22Rv1 (cell line): ENCODE results near the gene MYH14.

ENCODE experiments used
- H3K27ac ChIP-seq: fragments of 450-650 bp; 2 replicates; pipeline ENCODE4 v1.5.1; 2017
- CTCF ChIP-seq: fragments of 450-650 bp; IDR thresholded peaks from 2 replicates; pipeline ENCODE4 v1.5.1; 2017; ENCODE audit warnings: mild to moderate bottlenecking
- ZFX ChIP-seq: fragments of 450-650 bp; IDR thresholded peaks from 2 replicates; pipeline ENCODE4 v1.6.1; 2017; ENCODE audit warnings: antibody characterized with exemption, borderline replicate concordance

The MYH14 gene

GRCh38 chr19:50323782-50324133 is 120.3 kb downstream of the MYH14 start:
- H3K27ac ChIP-seq, result no peak overlapping the region
- TF ChIP-seq CTCF, result no peak
- TF ChIP-seq ZFX, result no peak

- peak overlapping the region; percentile 64; the same call in 1 of the 2 replicates for H3K27ac ChIP-seq
Measured at GRCh38 chr19:50324331-50324730, 120.9 kb downstream of the MYH14 start.

GRCh38 chr19:50325310-50326100 is 122.1 kb downstream of the MYH14 start:
- no peak for TF ChIP-seq ZFX
- no peak for TF ChIP-seq CTCF
- H3K27ac ChIP-seq, result peak overlapping the region; percentile 64

More at GRCh38 chr19:50324331-50324730, 120.9 kb downstream of the MYH14 start:
- no peak for TF ChIP-seq CTCF
- no peak for TF ChIP-seq ZFX

GRCh38 chr19:50326101-50326664 is 122.8 kb downstream of the MYH14 start:
- peak overlapping the region; percentile 64 for H3K27ac ChIP-seq
- TF ChIP-seq CTCF (no peak), ZFX (no peak)

- TF ChIP-seq CTCF, result no peak
- H3K27ac ChIP-seq, result peak overlapping the region; percentile 64; the same call in 1 of the 2 replicates
Measured at GRCh38 chr19:50327013-50327412, 123.6 kb downstream of the MYH14 start.

GRCh38 chr19:50327461-50328223 is 124.2 kb downstream of the MYH14 start:
- no peak for TF ChIP-seq CTCF
- TF ChIP-seq ZFX, result no peak
- peak overlapping the region; percentile 80 for H3K27ac ChIP-seq
